ENCODE data around the gene KLK10. TPM values are rescaled to one million over a fixed set of nuclear protein-coding genes. Genes with fewer than 3 reads are reported as not detected.
"Not testable (repeated sequence)": the region's sequence is repeated elsewhere in the genome, so short reads cannot be mapped to it uniquely, and the experiment has no call there.

KLK10 gene
- total RNA-seq, 1 experiment from 2014 or later: not detected

DNA sequence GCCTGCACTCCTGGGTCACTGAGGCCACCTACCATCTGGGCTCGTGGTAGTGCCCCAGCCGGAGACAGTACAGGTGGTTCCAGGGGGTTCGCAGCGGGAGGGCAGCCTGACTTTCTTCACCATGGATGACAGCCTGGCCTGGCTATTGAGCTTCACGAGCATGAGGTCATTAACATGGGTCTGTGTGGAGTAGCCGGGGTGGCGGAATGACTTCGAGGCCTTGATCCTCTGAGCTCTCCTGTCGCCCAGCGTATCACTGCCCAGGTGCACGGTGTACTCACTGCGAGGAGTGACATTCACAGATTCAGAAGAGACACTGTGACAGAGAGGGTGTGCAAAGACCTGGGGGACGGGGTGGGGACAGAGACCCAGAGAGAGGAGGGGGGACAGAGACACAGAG, 39.3 kb downstream of the KLK10 start:
- DNase-seq (ENCODE audit: low read depth in 1 of 2, low spot score in 2 of 2): no peak
- Histone ChIP-seq H3K36me3 (no peaks in the 10 kb centered on the region), H3K27ac (no peak overlapping the region), H3K4me1 (replicated peaks) (no peaks in the 10 kb centered on the region), H3K9me3 (replicated peaks) (no peaks in the 10 kb centered on the region), H3K27me3 (replicated peaks) (peaks cover 10% of the 10 kb centered on the region), H3K4me3 (no peak overlapping the region)

- H3K4me1 ChIP-seq (replicated peaks): no peaks in the 10 kb centered on the region
- no peak for DNase-seq (ENCODE audit: low read depth in 1 of 2, low spot score in 2 of 2)
These were observed 39.8 kb downstream of the KLK10 start for GRCh38 chr19:50979758-50980157.

DNA sequence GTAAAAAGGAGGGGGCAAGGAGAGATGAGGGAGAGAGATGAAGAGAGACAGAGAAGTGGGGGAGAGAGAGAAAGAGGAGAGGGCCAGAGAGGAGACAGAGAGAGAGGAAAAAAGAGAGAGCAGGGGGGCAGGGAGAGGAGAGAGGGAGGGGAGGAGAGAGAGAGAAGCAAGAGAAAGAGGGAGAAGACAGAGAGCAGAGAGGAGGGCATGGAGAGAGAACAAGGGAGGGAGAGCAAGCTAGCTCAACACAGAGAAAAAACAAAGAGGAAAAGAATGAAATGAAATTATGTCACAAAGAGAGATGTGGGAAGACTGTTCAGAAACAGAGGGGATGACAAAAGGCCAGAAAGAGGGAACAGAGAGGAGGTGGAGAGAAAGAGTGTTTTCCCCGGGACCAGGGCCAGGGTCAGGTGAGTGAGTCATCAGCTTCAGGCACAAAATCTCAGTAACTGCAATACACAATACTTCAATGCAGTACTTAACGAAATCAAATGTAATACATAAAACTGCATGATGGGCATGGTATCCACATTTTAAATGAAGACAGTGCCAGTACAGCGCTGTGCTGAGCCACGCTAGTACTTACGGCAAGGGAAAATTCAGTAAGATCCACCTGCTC, 40.6 kb downstream of the KLK10 start:
- peaks cover 10% of the 10 kb centered on the region; the same call in 1 of the 2 replicates for H3K27me3 ChIP-seq (replicated peaks)
- no peaks in the 10 kb centered on the region for H3K9me3 ChIP-seq (replicated peaks)
- no peaks in the 10 kb centered on the region for H3K36me3 ChIP-seq
- no peak overlapping the region for H3K4me3 ChIP-seq
- H3K27ac ChIP-seq: no peak overlapping the region
- DNase-seq (ENCODE audit: low read depth in 1 of 2, low spot score in 2 of 2): no peak
- no peaks in the 10 kb centered on the region for H3K4me1 ChIP-seq (replicated peaks)

More at GRCh38 chr19:50979758-50980157, 39.8 kb downstream of the KLK10 start:
- Histone ChIP-seq H3K9me3 (replicated peaks) (no peaks in the 10 kb centered on the region), H3K4me3 (no peak overlapping the region), H3K36me3 (no peaks in the 10 kb centered on the region), H3K27ac (no peak overlapping the region), H3K27me3 (replicated peaks) (peaks cover 10% of the 10 kb centered on the region)

GRCh38 chr19:50977626-50978025, 41.9 kb downstream of the KLK10 start:
- no peak for DNase-seq (ENCODE audit: low read depth in 1 of 2, low spot score in 2 of 2)
- H3K4me1 ChIP-seq (replicated peaks): no peaks in the 10 kb centered on the region
- no peak overlapping the region for H3K4me3 ChIP-seq
- no peaks in the 10 kb centered on the region for H3K36me3 ChIP-seq
- H3K9me3 ChIP-seq (replicated peaks): no peaks in the 10 kb centered on the region
- no peak overlapping the region for H3K27ac ChIP-seq
- 0 out of 2 replicates have a peak, but pooled peaks cover 10% of the 10 kb centered on the region for H3K27me3 ChIP-seq (replicated peaks)

DNA sequence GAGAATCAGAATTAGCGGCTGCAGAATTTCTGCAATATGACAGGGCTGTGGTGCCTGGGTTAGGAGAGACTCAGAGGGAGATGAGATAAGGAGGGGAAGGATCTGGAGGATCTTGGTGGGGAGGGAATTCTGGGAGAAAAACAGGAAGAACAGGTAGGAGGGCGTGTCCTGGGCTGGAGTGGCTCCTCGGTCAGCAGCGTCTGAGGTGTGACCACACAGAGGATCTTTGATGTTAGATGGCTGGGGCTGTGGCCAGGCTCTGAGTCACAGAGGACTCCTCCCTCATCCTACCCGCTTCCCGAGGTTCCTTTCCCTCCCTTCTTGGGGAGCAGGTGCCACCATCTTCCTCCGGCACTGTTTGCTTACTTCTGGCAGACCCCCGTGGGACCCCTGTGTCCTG, 43.7 kb downstream of the KLK10 start:
- Histone ChIP-seq H3K27ac (no peak overlapping the region), H3K27me3 (replicated peaks) (0 out of 2 replicates have a peak, but pooled peaks cover 10% of the 10 kb centered on the region), H3K9me3 (replicated peaks) (no peaks in the 10 kb centered on the region), H3K4me1 (replicated peaks) (no peaks in the 10 kb centered on the region), H3K36me3 (no peaks in the 10 kb centered on the region), H3K4me3 (no peak overlapping the region)
- no peak for DNase-seq (ENCODE audit: low read depth in 1 of 2, low spot score in 2 of 2)

GRCh38 chr19:50974702-50975556, 44.6 kb downstream of the KLK10 start:
- no peak overlapping the region for H3K27ac ChIP-seq
- no peaks in the 10 kb centered on the region for H3K9me3 ChIP-seq (replicated peaks)
- no peak overlapping the region for H3K4me3 ChIP-seq
- no peaks in the 10 kb centered on the region for H3K4me1 ChIP-seq (replicated peaks)
- H3K27me3 ChIP-seq (replicated peaks): 0 out of 2 replicates have a peak, but pooled peaks cover 10% of the 10 kb centered on the region
- no peak for DNase-seq (ENCODE audit: low read depth in 1 of 2, low spot score in 2 of 2)
- H3K36me3 ChIP-seq: no peaks in the 10 kb centered on the region

- Histone ChIP-seq H3K36me3 (no peaks in the 10 kb centered on the region), H3K4me1 (replicated peaks) (no peaks in the 10 kb centered on the region), H3K27me3 (replicated peaks) (peaks cover 14% of the 10 kb centered on the region; the same call in 1 of the 2 replicates), H3K4me3 (no peak overlapping the region), H3K27ac (no peak overlapping the region), H3K9me3 (replicated peaks) (no peaks in the 10 kb centered on the region)
- DNase-seq (ENCODE audit: low read depth in 1 of 2, low spot score in 2 of 2): no peak
These were observed 46.6 kb downstream of the KLK10 start for GRCh38 chr19:50972795-50973376.

- not testable (repeated sequence) for H3K27me3 ChIP-seq (replicated peaks); H3K9me3 ChIP-seq (replicated peaks); H3K36me3 ChIP-seq; DNase-seq (ENCODE audit: low read depth in 1 of 2, low spot score in 2 of 2); H3K4me3 ChIP-seq; H3K4me1 ChIP-seq (replicated peaks); H3K27ac ChIP-seq
These were observed 49.7 kb downstream of the KLK10 start for GRCh38 chr19:50969810-50970209.

DNA sequence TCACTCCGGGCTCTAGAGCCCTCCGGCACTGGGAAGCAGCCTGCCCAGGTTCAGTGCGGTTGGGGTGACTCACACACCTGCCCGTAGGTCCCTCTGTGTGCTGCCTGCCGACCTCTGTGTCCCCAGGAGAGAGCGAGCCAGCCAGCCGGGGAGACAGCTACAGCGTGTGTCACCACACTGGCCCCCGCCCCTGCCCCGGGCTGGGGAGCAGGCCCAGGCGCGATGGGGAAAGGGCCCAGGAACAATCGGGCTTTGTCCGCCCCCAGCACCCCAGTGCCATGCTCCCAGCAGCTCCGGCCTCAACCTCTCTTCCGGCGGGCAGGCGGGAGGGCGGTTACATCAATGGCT, 50.1 kb downstream of the KLK10 start, which contains the start of gene KLK6:
TSS of gene KLK6 (minus strand) at position 179 of the 348 bp plus-strand sequence. CDS start 1,487 bp downstream, outside the sequence.
- Histone ChIP-seq H3K4me1 (replicated peaks) (no peaks in the 10 kb centered on the region), H3K27ac (no peak within 1 kb of the TSS), H3K36me3 (no peaks in the 10 kb centered on the region), H3K4me3 (no peak within 1 kb of the TSS), H3K9me3 (replicated peaks) (no peaks in the 10 kb centered on the region), H3K27me3 (replicated peaks) (peaks cover 4% of the 10 kb centered on the region)
- no peak for DNase-seq (ENCODE audit: low read depth in 1 of 2, low spot score in 2 of 2)

- no peaks in the 10 kb centered on the region for H3K4me1 ChIP-seq (replicated peaks)
- H3K36me3 ChIP-seq: no peaks in the 10 kb centered on the region
- H3K4me3 ChIP-seq: no peak overlapping the region
- DNase-seq (ENCODE audit: low read depth in 1 of 2, low spot score in 2 of 2): no peak
- H3K27ac ChIP-seq: no peak overlapping the region
- peaks cover 4% of the 10 kb centered on the region for H3K27me3 ChIP-seq (replicated peaks)
- H3K9me3 ChIP-seq (replicated peaks): no peaks in the 10 kb centered on the region
These were observed 50.6 kb downstream of the KLK10 start for GRCh38 chr19:50968716-50969412.

DNA sequence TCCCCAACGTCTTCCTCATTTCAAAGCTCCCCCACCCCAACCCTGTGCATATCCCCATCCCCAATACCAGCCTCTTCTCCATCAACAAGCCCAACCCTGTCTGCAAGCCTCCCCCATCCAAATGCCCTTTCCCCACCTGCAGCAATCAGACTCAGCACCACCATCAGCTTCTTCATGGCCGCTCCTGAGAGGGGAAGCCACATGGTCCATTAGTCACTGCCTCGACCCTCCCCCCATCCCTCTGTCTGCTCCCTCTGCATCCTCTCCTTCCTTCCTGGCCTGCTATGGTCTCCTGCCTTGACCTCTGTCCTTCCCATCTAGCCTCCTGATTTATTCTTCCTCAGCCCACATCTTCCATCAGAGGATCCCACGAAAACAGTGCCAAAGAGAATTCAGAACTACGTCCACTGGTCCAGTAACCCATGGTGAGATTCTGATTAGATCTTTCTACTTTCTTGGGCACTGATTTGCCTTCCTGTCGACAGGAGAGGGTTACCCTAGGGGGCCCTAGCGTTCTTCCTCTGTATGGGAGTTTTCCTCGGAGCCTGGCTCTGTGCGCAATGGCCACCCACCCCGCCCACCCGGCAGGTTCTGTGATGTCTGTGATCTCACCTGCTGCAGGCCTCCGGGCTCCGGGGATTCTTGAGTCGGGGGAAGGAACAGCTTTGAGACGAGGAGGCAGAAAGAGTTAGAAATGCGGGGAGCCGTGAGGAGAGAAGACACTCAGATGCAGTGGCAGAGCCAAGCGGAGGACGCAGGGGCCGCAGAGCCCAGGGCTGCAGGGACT, 51.4 kb downstream of the KLK10 start:
- H3K4me1 ChIP-seq (replicated peaks): no peaks in the 10 kb centered on the region
- no peak overlapping the region for H3K27ac ChIP-seq
- no peaks in the 10 kb centered on the region for H3K36me3 ChIP-seq
- peaks cover 4% of the 10 kb centered on the region for H3K27me3 ChIP-seq (replicated peaks)
- H3K4me3 ChIP-seq: no peak overlapping the region
- DNase-seq (ENCODE audit: low read depth in 1 of 2, low spot score in 2 of 2): no peak
- H3K9me3 ChIP-seq (replicated peaks): no peaks in the 10 kb centered on the region

- H3K27me3 ChIP-seq (replicated peaks): peaks cover 2% of the 10 kb centered on the region
- DNase-seq (ENCODE audit: low read depth in 1 of 2, low spot score in 2 of 2): no peak
- no peak overlapping the region for H3K4me3 ChIP-seq
- no peaks in the 10 kb centered on the region for H3K36me3 ChIP-seq
- no peaks in the 10 kb centered on the region for H3K4me1 ChIP-seq (replicated peaks)
- H3K27ac ChIP-seq: no peak overlapping the region
- no peaks in the 10 kb centered on the region; the same call in 1 of the 2 replicates for H3K9me3 ChIP-seq (replicated peaks)
These were observed 55.2 kb downstream of the KLK10 start for GRCh38 chr19:50964266-50964665.

DNA sequence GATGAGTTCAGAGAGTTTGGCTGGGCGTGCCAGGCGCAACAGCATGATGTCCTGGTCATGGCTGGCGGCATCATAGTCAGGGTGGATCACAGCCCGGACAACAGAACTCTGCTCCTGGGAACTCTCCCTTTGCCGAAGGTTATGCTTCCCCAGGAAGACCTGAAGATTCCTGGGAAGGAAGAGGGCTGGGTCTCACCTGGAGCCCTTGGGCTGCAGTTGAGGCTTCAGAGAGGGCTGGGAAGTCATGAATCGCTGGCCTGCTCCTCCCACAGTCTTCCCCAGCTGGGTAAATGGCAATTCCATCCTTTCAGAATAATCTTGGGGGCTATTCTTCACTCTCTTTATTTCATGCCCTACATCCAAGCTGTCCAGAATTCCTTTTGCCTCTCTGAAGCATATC, 56.1 kb downstream of the KLK10 start:
- Histone ChIP-seq H3K4me1 (replicated peaks) (no peaks in the 10 kb centered on the region), H3K27ac (no peak overlapping the region), H3K36me3 (no peaks in the 10 kb centered on the region), H3K4me3 (no peak overlapping the region), H3K27me3 (replicated peaks) (no peaks in the 10 kb centered on the region; the same call in none of the 2 replicates), H3K9me3 (replicated peaks) (no peaks in the 10 kb centered on the region; the same call in 1 of the 2 replicates)
- no peak for DNase-seq (ENCODE audit: low read depth in 1 of 2, low spot score in 2 of 2)

Data from SJSA1 (cell line).